ENCODE data around the gene HNF1A.

The HNF1A gene

DNA sequence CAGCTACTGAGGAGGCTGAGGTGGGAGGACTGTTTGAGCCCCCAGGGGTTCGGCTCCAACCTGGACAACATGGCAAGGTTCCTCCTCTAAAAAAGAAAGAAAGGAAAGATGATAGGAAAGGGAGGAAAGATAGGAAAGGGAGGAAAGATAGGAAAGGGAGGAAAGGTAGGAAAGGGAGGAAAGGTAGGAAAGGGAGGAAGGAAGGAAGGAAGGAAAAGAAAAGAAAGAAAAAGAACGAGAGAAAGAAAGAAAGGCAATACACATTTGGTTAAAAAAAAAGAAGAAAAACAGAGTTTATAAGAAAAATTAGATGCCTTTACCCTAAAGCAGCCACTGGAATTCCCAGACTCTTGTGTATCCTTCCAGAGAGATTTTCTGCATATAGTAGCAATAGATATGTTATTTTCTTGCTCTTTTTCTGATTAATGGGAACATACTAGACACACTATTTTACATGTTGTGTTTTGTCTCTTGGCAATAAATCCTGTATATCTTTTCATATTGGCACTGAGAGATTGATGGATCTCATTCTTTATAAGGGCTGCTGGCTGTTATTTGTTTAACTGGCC lies 12.2 kb downstream of the HNF1A start:
- no peak for DNase-seq

DNA sequence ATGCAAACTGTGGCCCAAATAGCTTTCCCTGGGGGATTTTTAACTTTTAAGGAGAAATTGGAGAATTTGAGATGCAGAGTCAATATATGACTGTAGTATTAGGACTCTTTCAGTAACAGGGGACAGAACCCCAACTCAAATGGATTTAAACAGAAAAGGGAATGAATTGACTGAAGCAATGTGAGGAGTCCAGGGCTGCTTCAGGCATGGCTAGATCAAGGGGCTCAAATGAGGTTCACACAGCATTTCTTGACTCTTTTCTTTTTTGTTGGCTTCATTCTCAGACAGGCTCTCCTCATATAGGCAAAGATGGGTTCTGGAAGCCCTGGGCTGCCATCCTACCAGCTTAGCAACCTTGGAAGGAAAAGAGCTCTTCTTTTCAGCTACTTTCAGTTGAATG lies 13.6 kb downstream of the HNF1A start:
- no peak for DNase-seq

DNA sequence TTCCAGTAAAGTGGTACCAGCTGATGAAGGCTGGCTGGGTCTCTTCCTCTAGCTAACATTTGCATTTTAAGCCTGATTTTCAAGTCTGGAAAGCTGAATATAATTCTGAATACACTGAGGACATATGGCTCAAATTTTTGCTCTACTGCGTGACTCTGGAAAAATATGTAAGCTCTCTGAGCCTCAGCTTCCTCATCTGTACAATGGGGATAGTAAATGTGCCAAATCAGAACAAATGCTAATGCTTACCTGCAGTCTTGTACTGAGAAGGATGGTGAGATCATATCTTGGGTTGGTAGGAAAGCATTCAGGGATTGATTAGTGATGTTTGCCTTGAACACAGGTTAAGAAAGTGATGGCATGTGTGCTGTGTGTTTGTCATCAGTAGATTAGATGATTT lies 14.6 kb downstream of the HNF1A start:
- no peak for DNase-seq

DNA sequence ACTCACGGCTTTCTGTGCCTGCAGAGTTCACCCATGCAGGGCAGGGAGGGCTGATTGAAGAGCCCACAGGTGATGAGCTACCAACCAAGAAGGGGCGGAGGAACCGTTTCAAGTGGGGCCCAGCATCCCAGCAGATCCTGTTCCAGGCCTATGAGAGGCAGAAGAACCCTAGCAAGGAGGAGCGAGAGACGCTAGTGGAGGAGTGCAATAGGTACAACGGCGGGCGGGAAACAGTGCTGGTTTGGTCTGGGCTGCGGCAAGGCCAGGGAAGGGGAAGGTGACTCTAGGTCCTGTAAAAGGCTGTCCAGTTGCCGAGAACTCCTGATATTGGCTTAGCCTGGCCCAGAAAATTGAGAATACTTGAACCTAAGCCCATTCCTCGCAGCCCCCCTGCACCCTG lies 15.2 kb downstream of the HNF1A start:
- DNase-seq, result no peak

DNA sequence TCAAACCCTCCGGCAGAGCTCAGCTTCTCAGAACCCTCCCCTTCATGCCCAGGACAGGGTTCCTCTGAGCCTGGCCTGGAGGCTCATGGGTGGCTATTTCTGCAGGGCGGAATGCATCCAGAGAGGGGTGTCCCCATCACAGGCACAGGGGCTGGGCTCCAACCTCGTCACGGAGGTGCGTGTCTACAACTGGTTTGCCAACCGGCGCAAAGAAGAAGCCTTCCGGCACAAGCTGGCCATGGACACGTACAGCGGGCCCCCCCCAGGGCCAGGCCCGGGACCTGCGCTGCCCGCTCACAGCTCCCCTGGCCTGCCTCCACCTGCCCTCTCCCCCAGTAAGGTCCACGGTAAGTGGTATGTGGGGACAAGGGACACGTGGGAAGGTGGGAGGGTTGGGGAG lies 15.7 kb downstream of the HNF1A start:
- DNase-seq, result no peak

DNA sequence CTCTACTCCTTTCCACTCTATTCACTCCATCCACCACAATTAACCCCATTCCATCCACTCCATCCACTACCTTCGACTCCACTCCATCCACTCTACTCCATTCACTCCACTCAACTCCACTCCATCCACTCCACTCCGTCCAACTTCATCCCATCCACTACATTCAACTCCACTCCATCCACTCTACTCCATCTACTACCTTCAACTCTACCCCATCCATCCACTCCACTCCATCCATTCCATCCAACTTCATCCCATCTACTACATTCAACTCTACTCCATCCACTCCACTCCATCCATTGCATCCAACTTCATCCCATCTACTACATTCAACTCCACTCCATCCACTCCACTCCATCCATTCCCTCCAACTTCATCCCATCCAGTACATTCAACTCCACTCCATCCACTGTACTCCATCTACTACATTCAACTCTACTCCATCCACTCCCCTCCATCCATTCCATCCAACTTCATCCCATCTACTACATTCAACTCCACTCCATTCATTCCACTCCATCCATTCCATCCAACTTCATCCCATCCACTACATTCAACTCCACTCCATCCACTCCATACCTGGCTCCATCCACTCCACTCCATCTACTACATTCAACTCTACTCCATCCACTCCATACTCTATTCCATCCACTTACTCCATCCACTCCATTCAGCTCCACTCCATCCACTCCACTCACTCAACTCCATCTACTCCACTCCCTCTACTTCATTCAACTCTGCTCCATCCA lies 16.4 kb downstream of the HNF1A start:
- no peak for DNase-seq

DNA sequence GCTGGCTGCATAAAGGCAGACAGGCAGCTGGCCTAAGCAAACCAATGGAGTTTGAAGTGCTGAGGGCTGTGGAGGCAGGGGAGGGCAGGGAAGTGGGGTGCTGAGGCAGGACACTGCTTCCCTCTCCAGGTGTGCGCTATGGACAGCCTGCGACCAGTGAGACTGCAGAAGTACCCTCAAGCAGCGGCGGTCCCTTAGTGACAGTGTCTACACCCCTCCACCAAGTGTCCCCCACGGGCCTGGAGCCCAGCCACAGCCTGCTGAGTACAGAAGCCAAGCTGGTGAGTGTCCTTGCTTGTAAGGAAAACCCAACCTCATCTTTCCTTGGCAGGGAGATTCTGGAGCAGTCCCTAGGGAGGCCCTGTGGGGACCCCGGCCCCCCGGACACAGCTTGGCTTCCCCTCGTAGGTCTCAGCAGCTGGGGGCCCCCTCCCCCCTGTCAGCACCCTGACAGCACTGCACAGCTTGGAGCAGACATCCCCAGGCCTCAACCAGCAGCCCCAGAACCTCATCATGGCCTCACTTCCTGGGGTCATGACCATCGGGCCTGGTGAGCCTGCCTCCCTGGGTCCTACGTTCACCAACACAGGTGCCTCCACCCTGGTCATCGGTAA lies 17.9 kb downstream of the HNF1A start:
- DNase-seq, result no peak

DNA sequence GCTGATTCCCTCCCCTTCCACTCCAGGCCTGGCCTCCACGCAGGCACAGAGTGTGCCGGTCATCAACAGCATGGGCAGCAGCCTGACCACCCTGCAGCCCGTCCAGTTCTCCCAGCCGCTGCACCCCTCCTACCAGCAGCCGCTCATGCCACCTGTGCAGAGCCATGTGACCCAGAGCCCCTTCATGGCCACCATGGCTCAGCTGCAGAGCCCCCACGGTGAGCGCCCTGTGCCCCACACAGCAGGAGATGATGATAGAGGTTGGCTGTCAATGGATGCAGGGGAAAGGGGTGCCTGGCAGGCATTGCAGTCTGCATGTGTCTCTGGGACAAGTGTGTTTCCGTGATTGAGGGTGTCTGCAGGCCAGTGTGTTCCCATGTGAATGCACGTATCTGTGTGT lies 19.1 kb downstream of the HNF1A start:
- DNase-seq, result no peak

DNA sequence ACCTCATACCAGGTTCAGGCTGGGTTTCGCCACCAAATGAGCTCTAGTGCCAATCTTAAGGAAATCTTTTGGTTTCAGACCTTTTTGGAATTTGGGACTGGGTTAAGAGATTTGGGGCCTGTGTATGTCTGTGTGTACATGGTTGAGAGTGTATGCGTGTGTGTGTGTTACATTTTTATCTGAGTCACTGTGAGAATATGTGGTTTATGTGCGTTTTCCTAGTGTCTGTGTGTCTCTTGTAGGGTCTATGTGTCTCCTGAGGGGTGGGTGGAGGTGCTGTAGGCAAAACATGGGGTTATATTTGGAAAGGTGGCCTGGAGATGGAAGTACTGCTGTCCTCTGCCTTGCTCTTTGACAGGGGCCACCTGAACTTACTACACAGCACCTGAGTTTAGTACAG lies 20.1 kb downstream of the HNF1A start:
- DNase-seq, result no peak

DNA sequence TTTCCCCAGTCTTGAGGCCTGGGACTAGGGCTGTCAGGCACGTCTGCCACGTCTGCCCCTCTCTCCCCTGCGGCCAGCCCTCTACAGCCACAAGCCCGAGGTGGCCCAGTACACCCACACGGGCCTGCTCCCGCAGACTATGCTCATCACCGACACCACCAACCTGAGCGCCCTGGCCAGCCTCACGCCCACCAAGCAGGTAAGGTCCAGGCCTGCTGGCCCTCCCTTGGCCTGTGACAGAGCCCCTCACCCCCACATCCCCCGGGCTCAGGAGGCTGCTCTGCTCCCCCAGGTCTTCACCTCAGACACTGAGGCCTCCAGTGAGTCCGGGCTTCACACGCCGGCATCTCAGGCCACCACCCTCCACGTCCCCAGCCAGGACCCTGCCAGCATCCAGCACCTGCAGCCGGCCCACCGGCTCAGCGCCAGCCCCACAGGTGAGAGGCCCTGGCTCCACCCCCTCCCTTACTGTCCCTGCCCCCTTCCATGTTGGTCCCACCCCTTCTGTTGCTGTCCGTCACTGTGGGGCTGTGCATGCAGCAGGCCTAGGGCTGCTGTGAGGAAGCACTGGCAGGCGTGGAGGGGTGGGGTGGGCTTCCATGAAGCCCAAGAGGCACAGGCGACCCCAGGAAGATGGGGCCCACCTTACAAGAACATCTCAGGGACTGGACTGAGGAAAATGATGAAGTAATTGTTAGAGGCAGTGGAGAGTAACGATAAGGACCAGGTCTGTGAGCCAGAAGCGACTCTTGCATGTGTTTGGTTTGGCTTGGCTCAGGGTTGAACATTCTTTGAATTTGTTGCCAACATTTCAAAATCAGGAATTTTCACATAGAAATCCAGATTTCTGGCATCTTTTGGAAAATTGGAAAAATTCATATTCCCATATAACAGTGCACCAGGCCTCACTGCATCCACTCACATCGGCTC lies 21.1 kb downstream of the HNF1A start:
- DNase-seq, result no peak

DNA sequence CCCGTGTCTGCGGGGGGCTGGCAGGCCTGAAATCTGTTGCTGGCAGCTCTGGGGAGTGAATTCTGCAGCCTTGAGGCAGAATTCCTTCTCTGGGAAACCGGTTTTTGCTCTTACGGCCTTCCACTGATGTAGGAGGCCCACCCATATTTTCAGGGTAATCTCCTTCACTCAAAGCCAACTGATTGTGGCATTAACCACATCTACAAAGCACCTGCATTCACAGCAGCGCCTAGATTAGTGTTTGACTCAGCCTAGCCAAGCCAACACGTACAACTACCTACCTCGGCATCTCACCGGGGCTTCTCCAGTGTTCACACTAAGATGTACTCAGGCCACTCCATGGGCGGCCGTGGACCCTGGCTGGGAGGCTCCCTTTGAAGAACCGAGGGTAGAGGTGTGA lies 22.2 kb downstream of the HNF1A start:
- DNase-seq, result no peak

DNA sequence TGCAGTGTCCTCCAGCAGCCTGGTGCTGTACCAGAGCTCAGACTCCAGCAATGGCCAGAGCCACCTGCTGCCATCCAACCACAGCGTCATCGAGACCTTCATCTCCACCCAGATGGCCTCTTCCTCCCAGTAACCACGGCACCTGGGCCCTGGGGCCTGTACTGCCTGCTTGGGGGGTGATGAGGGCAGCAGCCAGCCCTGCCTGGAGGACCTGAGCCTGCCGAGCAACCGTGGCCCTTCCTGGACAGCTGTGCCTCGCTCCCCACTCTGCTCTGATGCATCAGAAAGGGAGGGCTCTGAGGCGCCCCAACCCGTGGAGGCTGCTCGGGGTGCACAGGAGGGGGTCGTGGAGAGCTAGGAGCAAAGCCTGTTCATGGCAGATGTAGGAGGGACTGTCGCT lies 22.7 kb downstream of the HNF1A start:
- no peak for DNase-seq

DNA sequence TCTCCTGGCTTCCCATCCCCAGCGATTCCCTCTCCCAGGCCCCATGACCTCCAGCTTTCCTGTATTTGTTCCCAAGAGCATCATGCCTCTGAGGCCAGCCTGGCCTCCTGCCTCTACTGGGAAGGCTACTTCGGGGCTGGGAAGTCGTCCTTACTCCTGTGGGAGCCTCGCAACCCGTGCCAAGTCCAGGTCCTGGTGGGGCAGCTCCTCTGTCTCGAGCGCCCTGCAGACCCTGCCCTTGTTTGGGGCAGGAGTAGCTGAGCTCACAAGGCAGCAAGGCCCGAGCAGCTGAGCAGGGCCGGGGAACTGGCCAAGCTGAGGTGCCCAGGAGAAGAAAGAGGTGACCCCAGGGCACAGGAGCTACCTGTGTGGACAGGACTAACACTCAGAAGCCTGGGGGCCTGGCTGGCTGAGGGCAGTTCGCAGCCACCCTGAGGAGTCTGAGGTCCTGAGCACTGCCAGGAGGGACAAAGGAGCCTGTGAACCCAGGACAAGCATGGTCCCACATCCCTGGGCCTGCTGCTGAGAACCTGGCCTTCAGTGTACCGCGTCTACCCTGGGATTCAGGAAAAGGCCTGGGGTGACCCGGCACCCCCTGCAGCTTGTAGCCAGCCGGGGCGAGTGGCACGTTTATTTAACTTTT lies 23.6 kb downstream of the HNF1A start:
- DNase-seq, result no peak

DNA sequence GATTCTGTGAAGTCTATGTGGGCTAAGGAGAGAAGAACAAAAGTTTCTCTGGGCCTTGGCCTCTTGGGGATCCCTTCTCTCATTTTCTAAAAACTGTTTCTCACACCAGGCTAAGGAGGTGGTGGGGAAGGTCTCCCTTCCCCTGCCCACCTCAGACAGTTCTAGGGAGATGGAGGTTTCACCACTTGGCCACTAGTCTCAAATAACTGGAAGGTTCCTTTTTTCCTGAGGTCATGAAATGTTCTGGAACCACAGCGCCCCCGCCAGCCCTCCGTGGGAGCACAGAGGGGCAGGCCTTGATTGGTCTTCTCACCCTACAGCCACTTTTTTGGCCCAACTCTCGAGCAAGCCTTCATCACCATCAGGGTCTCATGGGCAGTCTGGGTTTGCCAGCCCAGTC lies 25.3 kb downstream of the HNF1A start:
- DNase-seq, result no peak

DNA sequence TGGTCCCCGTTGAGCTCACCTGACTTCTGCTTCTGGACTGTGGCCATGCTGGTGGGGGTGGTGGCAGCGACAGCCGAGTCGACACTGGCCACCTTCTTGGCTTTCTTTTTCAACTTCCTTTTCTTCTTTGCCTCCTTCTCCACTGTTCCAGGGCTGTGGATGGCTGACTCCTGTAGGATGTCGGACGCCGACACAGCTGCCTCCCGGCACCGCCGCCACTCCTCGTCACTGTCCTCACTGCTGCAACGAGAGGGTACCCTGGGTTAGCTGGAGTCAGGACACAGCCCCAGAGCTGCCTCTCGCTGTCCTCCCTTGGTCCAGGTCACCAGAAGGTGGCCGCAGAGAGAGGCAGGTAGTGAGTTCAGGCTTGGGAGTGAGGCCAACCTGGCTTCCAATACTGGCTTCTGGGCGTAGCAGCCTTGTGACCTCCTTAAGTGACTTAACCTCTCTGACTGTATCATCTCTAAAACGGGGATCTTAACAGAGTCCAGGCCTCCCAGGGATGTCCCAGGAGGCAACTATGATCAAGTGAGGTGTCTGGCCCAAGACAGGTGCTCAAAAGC lies 26.0 kb downstream of the HNF1A start:
- no peak for DNase-seq

DNA sequence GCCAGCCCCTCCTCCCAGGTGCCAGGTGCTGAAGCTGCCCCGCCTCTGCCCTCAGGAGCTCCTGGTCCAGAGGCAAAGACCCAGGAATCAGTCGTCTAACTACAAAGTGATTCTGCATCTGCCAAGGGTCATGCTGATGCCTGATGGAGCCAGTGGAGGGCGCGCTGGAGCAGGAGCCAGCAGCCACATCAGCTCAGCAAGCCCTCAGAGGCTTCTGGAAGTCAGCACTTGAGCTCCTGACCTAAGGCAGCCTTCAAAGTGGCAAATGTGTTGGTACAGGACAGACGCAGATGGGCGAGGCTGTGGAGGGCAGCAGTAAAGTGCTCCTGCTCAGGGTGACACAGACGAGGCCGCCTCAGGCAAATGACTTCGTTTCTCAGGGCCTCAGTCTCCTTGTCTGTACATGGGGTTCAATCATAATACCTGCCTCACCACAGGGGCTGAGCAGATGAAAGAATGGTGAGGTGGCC lies 27.0 kb downstream of the HNF1A start:
- peak; percentile 71 for DNase-seq

DNA sequence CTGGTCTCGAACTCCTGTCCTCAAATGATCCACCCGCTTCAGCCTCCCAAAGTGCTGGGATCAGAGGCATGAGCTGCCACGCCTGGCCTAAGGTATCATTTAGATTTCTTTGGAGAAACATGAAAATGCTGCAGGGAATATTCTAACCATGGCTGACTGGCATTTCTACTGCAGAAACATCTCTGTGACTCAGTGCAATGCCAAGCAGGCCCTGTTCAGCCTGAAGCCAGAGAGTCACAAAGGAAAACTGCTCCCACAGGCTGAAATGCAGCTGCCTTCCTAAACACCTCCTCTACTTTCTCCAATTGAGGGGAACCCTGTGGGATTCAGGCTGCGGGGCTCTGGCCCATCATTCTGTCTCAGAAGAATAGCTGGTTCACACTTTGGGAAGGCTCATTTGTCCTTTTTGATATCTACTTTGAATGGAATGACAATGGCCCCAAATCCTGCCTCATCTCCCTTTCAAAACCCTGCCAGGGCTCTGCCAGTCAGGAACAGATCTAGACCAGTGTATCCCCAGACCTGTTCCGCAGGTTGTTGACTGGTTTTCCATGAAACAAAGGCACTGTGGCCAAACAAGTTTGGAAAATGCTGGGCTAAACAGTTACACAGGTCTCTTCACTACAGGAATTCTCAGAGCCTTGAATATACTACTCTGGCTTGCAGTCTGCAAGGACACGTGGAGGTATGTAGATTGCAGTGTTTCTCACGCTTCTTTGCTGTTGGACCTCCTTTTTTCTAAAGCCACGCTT lies 30.2 kb downstream of the HNF1A start:
- DNase-seq, result no peak

DNA sequence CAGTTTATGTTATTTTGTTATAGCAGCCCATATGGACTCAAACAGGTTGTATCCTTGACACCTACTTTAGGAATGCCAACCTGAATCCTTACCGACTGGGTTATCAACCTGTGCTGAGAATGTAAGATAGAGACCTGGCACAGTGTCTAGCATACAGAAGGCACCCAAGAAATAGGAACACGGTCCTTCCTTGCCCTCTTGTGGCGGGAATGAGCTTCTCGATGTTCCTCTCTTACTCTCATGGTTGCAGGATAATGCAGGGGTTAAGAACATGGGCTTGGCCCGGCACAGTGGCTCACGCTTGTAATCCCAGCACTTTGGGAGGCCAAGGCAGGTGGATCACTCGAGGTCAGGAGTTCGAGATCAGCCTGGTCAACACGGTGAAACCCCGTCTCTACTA lies 31.4 kb downstream of the HNF1A start:
- DNase-seq, result no peak

DNA sequence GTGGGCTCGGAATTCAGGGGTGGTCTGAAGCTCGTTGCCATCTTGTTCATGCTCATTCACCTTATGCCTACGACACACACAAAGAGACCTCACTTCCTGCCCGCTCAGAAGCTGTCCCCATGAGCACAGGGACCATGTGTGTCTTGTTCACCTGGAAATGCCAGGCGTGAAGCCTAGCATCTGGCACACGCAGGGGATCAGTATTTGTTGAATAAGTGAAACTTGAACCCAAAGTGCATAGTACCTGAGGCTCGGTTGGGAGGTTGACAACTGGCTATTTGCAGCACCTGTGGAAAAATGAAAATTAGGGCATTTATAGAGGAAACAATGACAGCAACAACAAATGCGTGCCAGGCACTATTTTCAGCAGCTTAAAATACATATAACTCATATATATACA lies 32.5 kb downstream of the HNF1A start:
- no peak for DNase-seq

DNA sequence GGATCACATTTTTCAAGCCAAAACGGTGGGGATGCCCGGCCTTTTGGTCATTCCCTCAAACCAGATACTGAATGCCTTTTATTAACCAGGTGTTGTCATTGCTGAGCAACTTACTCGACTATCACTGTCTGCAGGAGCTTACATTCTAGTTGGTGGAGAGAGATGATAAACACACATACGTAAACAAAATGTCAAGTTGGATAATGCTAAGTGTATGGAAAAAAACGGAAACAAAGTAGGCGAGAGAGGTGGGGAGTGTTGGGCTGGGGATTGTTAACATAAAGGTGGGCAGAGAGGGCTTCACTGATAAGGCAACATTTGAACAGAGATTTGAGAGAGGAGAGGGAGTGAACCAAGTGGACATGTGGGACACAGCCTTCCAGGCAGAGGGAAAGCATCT lies 33.5 kb downstream of the HNF1A start:
- DNase-seq, result no peak

DNA sequence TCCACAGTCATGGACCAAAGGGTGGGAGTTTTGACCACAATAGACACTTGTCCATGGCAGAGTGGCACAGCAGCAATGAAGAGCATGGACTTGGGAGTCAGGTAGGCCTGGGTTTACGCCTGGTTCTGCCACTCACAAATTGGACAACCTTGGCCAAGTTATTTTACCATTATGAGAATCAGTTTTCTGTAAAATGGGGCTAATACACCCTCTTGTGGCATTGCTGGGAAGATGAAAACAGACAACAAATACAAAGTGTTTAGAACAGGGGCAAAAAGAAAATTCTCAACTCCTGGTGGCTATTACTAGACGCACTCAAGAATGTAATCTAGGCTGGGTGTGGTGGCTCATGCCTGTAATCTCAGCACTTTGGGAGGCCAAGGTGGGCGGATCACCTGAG lies 35.4 kb downstream of the HNF1A start:
- DNase-seq, result no peak
